Stimulated activated CD4-positive, alpha-beta T cell treated with anti-CD3 and anti-CD28 coated beads, Interleukin-1b, Interleukin-23, amount 100 ng/mL, for 48 hours (primary cell): ENCODE data around the gene ACAA2.

Experiments used
- DNase-seq: peaks from one replicate; pipeline ENCODE4 v3.0.0-alpha.2; 2020

ACAA2 gene, protein sequence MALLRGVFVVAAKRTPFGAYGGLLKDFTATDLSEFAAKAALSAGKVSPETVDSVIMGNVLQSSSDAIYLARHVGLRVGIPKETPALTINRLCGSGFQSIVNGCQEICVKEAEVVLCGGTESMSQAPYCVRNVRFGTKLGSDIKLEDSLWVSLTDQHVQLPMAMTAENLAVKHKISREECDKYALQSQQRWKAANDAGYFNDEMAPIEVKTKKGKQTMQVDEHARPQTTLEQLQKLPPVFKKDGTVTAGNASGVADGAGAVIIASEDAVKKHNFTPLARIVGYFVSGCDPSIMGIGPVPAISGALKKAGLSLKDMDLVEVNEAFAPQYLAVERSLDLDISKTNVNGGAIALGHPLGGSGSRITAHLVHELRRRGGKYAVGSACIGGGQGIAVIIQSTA

DNA sequence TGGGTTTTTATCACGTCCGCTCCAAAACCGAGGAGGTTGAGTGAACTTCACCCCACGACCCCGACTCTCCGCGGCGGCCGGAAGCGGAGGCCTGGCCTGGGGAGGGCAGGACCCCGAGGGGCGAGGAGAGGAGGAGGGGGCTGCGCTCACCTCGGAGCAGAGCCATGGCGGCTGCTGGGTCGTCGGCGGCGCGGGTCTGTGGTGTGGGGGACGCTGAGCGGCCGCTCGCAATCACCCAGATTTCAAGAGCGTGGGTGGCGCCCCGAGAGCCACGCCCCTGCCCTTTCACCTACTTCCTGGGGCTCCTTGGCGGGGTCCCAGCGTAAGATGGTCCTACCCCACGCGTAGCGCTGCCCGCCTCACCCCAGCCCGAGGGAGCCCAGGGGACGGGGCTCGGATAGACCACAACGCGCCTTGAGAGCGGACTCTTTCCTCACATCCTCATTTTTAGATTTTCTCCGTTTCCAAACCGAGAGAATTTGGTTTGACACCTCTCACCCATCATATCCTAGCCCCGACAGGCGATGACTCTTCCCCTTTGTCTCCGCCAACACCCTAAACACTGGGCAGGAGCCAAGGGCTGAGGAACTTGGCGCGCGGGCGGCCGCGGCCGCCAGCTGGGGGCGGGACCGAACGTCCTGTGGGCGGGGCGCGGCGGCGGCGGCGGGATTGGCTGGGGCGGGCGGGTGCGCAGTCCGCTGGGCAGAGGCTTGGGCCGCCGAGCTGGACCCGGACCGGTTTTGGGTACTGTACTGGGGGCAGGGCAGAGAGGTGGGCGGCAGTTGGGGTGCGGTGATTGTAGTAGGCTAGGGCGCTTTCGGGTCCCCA, at the start of gene ACAA2:
ACAA2 (minus strand) TSS at position 215 of the 828 bp plus-strand sequence; CDS start at position 166, 49 bp downstream.
- peak; percentile 84 for DNase-seq

DNA sequence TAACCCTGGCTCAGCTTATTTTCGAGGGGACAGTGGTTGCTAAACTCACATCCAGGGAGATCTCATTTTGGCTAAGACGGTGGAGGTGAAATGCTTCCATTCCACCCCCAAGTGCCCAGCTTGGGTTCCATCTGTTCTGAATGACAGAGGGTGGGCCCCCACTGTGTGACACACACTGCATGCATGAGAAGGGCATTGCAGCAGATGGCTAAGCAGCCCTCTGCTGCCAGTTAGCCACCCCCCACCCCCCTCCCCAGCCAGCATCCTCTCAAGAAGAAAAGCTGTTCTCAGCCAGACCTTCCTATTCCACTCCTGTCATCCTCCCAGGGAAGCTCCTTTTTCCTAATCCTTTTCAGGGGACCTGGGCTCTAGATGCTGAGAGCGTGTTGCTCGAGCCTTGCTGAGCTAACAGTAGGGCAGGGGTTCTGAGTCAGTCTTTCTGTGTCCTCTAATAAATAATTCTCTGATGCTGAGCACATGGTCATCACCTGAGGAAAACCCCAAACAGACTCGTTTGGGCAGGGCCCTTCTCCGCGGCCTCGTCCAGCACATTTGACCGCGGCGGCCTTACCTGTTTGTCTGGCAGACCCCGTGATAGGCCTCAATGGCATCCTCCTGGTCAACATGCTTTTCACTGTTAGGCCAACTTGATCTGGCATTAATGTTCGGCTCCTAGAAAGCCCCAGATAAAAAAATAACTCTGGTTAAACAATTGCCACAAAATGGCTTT, 49.5 kb upstream of the ACAA2 start:
- DNase-seq, result no peak

DNA sequence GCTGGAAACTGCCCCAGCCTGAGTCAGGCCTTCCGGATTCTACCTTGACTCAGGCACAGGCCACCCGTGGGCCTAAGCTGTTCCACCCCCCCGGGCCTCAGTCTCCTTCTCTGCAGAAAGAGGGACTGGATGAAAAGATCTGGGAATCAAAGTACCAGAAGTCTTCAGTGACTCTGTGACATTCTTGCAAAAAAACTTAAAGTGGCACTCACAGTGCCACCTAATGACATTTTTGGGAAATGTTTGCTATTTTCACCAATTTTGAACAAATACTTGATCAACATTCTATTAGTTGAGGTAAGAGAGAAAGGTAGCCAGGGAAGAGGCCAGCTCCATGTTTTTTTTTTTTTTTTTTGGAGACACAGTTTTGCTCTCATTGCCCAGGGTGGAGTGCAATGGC, 48.3 kb upstream of the ACAA2 start:
- DNase-seq, result no peak

DNA sequence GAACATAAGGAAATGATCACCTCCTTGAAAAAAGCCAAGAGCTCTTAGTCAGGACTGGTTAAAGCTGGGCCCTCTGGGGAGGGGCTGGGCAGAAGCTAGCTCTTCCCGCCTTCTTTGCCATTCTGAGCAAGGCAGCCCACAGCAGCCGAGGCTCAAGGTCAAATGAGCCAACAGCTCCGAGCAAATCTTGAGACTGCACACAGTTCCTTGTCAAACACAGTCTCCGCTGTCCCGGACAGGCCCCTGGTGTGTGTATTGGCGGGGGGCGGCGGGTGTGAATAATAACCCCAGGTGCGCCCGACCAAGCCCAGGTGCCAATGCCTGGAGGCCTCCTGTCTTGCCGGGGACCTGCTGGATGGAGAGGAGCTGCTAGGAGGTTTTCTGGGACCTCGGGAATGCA, 46.4 kb upstream of the ACAA2 start:
- DNase-seq, result no peak

DNA sequence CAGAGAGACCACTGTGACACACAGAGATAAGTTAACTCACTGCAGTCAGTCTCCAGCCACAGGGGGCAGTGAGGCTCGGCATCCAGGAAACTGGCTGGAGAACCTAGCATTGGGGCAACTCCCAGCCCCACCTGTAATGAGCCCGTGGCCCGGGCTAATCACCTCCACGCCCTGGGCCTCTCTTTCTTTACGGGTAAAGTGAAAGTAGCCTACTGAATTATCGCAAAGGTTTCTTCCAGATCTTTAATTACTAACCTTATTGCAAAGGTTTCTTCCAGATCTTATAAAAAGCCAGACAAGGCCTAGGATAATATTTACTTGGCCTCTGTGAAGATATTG, 45.7 kb upstream of the ACAA2 start:
- DNase-seq, result no peak

DNA sequence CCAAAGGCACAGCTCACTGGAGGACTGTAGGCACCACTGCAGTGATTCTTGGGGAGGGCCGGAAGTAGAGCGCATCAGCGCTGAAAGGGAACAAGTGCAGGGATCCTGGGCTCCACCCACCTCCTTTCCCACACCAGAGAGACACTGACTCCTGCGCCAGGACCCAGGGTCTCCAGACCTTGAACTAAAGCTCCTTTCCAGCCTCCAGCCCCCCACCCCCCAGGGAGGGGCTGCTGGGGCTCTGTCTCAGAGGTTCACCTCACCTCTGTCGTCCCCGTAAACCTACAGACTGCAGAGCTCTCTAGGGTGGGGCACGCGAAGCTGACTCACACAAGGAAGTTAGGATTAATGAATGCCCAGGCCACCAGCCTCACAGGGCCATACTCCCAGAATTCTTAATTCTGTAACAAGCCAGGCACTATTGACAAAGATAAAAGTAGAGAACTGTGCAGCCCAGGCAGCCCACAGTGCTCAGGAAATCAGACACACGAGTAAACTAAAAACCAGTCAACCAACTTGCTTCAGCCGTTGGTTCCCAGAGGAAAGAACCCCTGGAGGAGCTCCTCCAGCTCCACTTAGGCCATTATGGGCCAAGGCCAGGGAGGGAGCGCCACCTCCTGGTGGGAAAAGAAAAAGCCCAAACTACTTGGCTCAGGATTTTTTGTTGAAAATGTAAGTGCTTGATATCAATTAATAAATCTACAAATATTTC, 45.1 kb upstream of the ACAA2 start:
- DNase-seq, result peak; percentile 54

GRCh38 chr18:49857708-49858107, 44.4 kb upstream of the ACAA2 start:
- DNase-seq, result no peak

- no peak for DNase-seq
Observed at GRCh38 chr18:49856496-49856895, 43.2 kb upstream of the ACAA2 start.

DNA sequence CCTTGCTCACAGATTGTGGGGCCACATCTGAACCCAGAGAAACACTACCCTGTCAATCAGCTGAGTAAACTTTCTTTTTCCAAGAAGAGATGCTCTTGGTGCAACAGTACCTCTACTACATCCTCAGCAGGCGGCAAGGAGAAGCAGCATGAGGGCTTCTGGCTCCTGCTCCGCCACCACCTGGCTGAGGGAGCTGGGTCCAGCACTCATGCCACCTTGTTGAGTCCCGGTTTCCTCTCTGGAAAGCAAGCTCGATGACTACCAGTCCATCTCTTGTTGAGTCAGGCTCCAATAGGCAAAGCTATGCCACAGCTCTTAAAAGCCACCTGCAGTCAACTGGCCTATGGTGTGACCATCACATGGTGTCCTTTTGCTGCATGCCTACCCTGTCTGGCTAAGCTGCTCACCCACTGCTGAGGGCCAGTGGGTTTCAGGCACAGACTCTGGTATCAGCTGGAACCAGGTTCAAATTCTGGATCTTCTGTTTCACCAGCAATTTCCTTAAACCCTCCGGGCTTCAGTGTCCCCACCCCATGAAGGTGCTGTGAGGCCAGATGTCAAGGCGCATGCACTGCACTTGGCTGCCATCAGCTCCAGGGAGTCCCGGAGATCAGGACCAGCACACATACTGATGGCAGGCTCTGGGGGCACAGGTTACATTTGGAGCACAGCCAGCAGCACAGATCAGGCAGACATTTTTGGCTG, 42.5 kb upstream of the ACAA2 start:
- no peak for DNase-seq

- DNase-seq, result no peak
Observed at GRCh38 chr18:49854681-49855080, 41.3 kb upstream of the ACAA2 start.

- no peak for DNase-seq
Observed at GRCh38 chr18:49853436-49853835, 40.1 kb upstream of the ACAA2 start.

DNA sequence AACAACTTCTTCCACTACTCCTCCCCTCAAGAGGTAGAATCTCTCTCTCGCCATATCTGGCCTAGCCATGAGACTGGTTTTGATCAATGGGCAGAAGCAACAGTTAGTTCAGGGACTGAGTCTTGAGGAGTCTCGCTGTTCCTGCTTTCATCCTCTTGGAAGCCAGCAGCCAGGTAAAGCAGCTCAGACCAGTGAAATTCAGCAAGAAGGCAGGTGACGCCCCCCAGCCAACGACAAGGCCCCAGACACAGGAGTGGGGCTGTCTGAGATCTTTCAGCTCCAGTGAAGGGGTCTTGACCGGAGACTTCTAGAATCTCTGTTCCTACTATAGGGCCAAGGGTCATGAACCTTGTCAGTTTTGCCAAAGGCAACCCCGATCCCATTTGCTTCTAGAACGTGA, 39.7 kb upstream of the ACAA2 start:
- DNase-seq, result no peak

DNA sequence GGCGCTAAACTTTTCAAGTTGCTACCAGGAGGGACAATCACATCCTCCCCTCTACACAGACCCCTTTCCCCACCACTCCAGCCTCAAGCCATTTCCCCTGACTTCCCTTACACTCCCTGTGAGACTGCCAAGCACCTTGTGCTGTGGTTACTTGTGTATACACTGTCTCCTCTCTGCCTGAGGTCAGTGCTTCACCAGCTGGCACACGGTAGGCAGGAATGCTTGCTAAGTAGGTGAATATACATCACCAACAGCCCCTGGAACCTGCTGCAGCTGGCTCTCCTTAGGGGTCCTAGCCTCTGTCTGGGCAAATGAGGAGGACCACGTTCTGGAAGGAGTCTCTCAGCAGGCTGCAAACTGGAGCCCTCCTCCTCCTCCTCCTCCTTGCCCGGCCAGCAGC, 38.3 kb upstream of the ACAA2 start:
- no peak for DNase-seq

DNA sequence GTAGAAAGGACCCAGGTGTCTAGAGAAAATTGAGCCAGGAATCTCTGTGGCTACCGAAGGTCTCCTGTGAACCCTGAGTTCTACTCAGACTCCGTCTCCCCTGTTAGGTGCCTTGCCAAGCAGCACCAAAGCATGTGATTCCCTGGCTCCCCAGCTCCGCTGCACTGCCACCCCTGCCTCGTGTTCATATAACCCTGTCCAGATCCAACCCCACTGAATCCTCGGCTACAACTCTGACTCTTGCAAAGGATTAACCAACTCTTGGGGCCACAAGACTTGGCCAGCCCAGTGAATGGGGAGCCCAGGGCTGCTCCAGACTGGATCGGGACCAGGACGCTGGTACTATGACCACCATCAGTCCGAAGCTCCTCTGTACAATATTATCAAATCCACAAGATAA, 37.3 kb upstream of the ACAA2 start:
- no peak for DNase-seq

- DNase-seq, result no peak
Observed at GRCh38 chr18:49849331-49850217, 36.2 kb upstream of the ACAA2 start.

- no peak for DNase-seq
Observed at GRCh38 chr18:49848115-49848514, 34.8 kb upstream of the ACAA2 start.

DNA sequence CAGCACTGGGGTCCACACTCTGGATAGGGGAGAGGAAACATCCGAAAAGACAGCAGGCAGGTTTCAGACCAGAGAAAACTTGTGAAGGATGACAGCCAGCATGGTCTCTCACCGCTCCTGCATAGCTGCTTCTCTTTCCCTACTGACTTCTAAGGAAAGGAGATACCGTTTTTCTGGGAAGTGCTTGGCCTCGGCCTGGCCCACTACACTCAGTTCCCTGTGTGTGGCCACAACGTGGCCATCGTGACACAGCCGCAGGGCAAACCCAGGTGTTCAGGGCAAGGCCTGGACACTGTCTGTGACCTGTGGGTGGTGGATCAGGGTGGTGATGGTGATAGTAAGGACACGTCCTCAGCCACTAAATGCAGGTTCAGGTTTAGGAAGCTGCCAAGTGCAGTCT, 34.2 kb upstream of the ACAA2 start:
- no peak for DNase-seq

DNA sequence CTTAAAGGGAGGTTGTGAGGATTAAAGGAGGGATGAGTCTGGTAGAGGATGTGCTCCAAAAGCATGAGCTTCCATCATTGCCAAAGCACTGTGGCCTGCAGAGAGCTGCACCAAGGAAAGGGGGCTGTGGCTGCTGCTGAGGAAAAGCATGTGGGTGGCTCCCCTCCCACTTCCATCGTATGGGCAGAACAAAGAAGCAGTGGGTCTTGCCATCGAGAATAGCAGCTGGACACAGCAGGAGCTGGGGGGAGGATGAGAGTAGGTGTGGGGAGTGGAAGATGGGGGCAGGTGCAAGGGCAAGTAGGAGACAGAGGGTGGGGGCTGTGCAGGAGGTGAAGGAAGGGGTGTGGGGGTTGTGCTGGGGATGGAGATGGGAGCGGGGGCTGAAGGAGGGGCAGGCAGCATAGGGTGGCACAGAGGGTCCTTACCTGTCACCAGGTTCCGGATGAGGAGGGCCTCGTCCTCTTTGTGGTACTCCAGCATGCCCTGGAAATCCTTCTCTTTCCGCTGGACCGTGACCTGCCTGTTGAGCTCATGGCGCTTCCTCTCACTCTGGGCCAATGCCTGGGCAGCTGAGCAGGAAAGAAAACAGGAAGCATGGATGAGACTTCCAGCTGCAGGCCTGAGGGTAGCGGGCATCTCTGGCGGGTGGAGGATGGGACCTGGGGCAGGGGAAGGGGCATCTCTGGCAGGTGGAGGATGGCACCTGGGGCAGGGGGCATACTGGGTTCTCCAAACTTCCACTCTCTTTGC, 33.6 kb upstream of the ACAA2 start:
- DNase-seq, result no peak

- DNase-seq, result no peak
Observed at GRCh38 chr18:49846361-49846662, 33.0 kb upstream of the ACAA2 start.

GRCh38 chr18:49845629-49846360, 32.5 kb upstream of the ACAA2 start:
- DNase-seq, result no peak
